ENCODE results near the gene NT5C1B. TPM values are rescaled to one million over a fixed set of nuclear protein-coding genes. Genes with fewer than 3 reads are reported as not detected.

NT5C1B gene
- total and polyA plus RNA-seq, 4 donors, result 0.02 to 0.63 TPM; not detected in 2

- Histone ChIP-seq H3K36me3 (ENCODE audit: control insufficient read depth in 4 of 4, insufficient read depth in 3 of 4, low read depth in 1 of 4, low read length in 3 of 4) (no peaks in the 10 kb centered on the region), H3K4me1 (ENCODE audit: control insufficient read depth in 4 of 4, insufficient read depth in 4 of 4, low read length in 3 of 4) (no peaks in the 10 kb centered on the region), H3K9me3 (ENCODE audit: control insufficient read depth in 4 of 4, low read length in 3 of 4) (no peaks in the 10 kb centered on the region), H3K27me3 (ENCODE audit: control insufficient read depth in 4 of 4, insufficient read depth in 4 of 4, low read length in 3 of 4) (no peaks in the 10 kb centered on the region), H3K9ac (ENCODE audit: low read depth in 1 of 2, low read length in 2 of 2) (no peak overlapping the region), H3K27ac (ENCODE audit: low read depth in 1 of 2, low read length in 2 of 2) (no peak overlapping the region), H3K4me3 (ENCODE audit: low read depth in 1 of 3, low read length in 3 of 3) (no peak overlapping the region)
- no peak for DNase-seq (ENCODE audit: low spot score)
- TF ChIP-seq FOXA2 (IDR thresholded peaks at IDR 0.05) (no peak), YY1 (IDR thresholded peaks at IDR 0.05) (no peak), EGR1 (IDR thresholded peaks at IDR 0.05; ENCODE audit: low read depth in 2 of 2) (no peak), JUND (IDR thresholded peaks at IDR 0.05) (no peak), MAX (IDR thresholded peaks at IDR 0.05) (no peak)
- 63% methylated on average over 1 of the region's 1 CpG for WGBS
Measured at GRCh38 chr2:18531194-18531593, 58.2 kb downstream of the NT5C1B start.

- no peak overlapping the region for H3K9ac ChIP-seq (ENCODE audit: low read depth in 1 of 2, low read length in 2 of 2)
- no peak overlapping the region for H3K27ac ChIP-seq (ENCODE audit: low read depth in 1 of 2, low read length in 2 of 2)
- no peaks in the 10 kb centered on the region for H3K4me1 ChIP-seq (ENCODE audit: control insufficient read depth in 4 of 4, insufficient read depth in 4 of 4, low read length in 3 of 4)
- H3K27me3 ChIP-seq (ENCODE audit: control insufficient read depth in 4 of 4, insufficient read depth in 4 of 4, low read length in 3 of 4), result no peaks in the 10 kb centered on the region
- WGBS, result 90% methylated on average over 4 of the region's 4 CpGs
- no peaks in the 10 kb centered on the region for H3K9me3 ChIP-seq (ENCODE audit: control insufficient read depth in 4 of 4, low read length in 3 of 4)
- H3K36me3 ChIP-seq (ENCODE audit: control insufficient read depth in 4 of 4, insufficient read depth in 3 of 4, low read depth in 1 of 4, low read length in 3 of 4), result no peaks in the 10 kb centered on the region
- TF ChIP-seq NR2F2 (IDR thresholded peaks at IDR 0.05) (no peak), CTCF (IDR thresholded peaks at IDR 0.05; ENCODE audit: low read depth, low read length, missing input control) (no peak), ZBTB33 (IDR thresholded peaks at IDR 0.05) (no peak)
- DNase-seq (ENCODE audit: low spot score), result no peak
- H3K4me3 ChIP-seq (ENCODE audit: low read depth in 1 of 3, low read length in 3 of 3), result no peak overlapping the region
Measured at GRCh38 chr2:18527822-18528221, 61.5 kb downstream of the NT5C1B start.

- TF ChIP-seq REST (IDR thresholded peaks at IDR 0.05) (no peak), FOXA2 (IDR thresholded peaks at IDR 0.05) (no peak)
- WGBS, result 91% methylated on average over 2 of the region's 2 CpGs
- no peaks in the 10 kb centered on the region for H3K36me3 ChIP-seq (ENCODE audit: control insufficient read depth in 4 of 4, insufficient read depth in 3 of 4, low read depth in 1 of 4, low read length in 3 of 4)
- no peak for DNase-seq (ENCODE audit: low spot score)
- H3K27ac ChIP-seq (ENCODE audit: low read depth in 1 of 2, low read length in 2 of 2), result no peak overlapping the region
- H3K4me1 ChIP-seq (ENCODE audit: control insufficient read depth in 4 of 4, insufficient read depth in 4 of 4, low read length in 3 of 4), result no peaks in the 10 kb centered on the region
- no peaks in the 10 kb centered on the region for H3K9me3 ChIP-seq (ENCODE audit: control insufficient read depth in 4 of 4, low read length in 3 of 4)
- no peaks in the 10 kb centered on the region for H3K27me3 ChIP-seq (ENCODE audit: control insufficient read depth in 4 of 4, insufficient read depth in 4 of 4, low read length in 3 of 4)
- H3K9ac ChIP-seq (ENCODE audit: low read depth in 1 of 2, low read length in 2 of 2), result no peak overlapping the region
- H3K4me3 ChIP-seq (ENCODE audit: low read depth in 1 of 3, low read length in 3 of 3), result no peak overlapping the region
Measured at GRCh38 chr2:18527326-18527725, 62.0 kb downstream of the NT5C1B start.
